GM18861 (cell line): ENCODE results near the gene PTPRD.

Experiments used
- ATAC-seq: cut with Tn5 transposase; IDR thresholded peaks from one replicate; pipeline ENCODE4 v1.9.1; 2021; ENCODE audit not compliant: unreplicated experiment

PTPRD gene

GRCh38 chr9:8337834-8338766 lies 2274.7 kb downstream of the PTPRD start:
- no peak for ATAC-seq

- no peak for ATAC-seq
These were observed 2279.9 kb downstream of the PTPRD start for GRCh38 chr9:8332871-8333270.

- ATAC-seq: no peak
These were observed 2280.5 kb downstream of the PTPRD start for GRCh38 chr9:8332331-8332650.

GRCh38 chr9:8331507-8332330 lies 2281.1 kb downstream of the PTPRD start:
- no peak for ATAC-seq

- ATAC-seq: no peak
These were observed 2283.1 kb downstream of the PTPRD start for GRCh38 chr9:8329561-8330283.

GRCh38 chr9:8315211-8315610 lies 2297.6 kb downstream of the PTPRD start:
- ATAC-seq: no peak

GRCh38 chr9:8309258-8309657 lies 2303.5 kb downstream of the PTPRD start:
- no peak for ATAC-seq

GRCh38 chr9:8304720-8305119 lies 2308.1 kb downstream of the PTPRD start:
- ATAC-seq: no peak

- ATAC-seq: no peak
These were observed 2311.5 kb downstream of the PTPRD start for GRCh38 chr9:8301296-8301695.

- ATAC-seq: no peak
These were observed 2315.8 kb downstream of the PTPRD start for GRCh38 chr9:8297047-8297446.

GRCh38 chr9:8292657-8293056 lies 2320.1 kb downstream of the PTPRD start:
- ATAC-seq: no peak

GRCh38 chr9:8289681-8290080 lies 2323.1 kb downstream of the PTPRD start:
- ATAC-seq: no peak

- ATAC-seq: no peak
These were observed 2324.8 kb downstream of the PTPRD start for GRCh38 chr9:8287970-8288369.

GRCh38 chr9:8287501-8287900 lies 2325.3 kb downstream of the PTPRD start:
- no peak for ATAC-seq

GRCh38 chr9:8284884-8285283 lies 2327.9 kb downstream of the PTPRD start:
- ATAC-seq: no peak

- no peak for ATAC-seq
These were observed 2330.3 kb downstream of the PTPRD start for GRCh38 chr9:8282535-8282934.

- ATAC-seq: no peak
These were observed 2332.0 kb downstream of the PTPRD start for GRCh38 chr9:8280811-8281210.

GRCh38 chr9:8278048-8278447 lies 2334.8 kb downstream of the PTPRD start:
- no peak for ATAC-seq

GRCh38 chr9:8270235-8270634 lies 2342.6 kb downstream of the PTPRD start:
- ATAC-seq: no peak

- no peak for ATAC-seq
These were observed 2343.9 kb downstream of the PTPRD start for GRCh38 chr9:8268881-8269280.

GRCh38 chr9:8268216-8268878 lies 2344.5 kb downstream of the PTPRD start:
- no peak for ATAC-seq
